Measurements from ENCODE around the gene SPTBN1.

DNA sequence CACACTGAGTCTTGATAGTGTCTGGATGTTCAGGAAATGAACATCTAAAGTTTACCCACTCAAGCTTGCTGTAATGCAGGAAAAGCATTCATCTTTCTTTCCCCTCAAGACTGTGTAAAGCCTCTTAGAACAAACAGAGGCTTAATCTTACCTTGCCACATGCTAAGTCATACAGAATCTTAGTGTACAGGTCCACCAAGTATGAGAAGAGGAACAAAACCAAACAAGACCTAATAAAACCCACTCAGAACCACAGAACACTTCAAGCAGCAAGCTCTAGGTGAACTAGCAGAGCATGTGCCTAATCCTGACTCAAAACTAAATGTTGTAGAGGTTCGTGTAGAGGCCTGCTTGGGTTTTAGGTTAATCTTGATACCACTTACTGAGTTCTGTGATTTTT, 97.6 kb downstream of the SPTBN1 start:
- TF ChIP-seq CTCF (IDR thresholded peaks at IDR 0.05) (no peak), POLR2A (IDR thresholded peaks at IDR 0.05) (no peak)
